Caco-2 (cell line): ENCODE results near the gene FLOT2. TPM values are rescaled to one million over a fixed set of nuclear protein-coding genes. Genes with fewer than 3 reads are reported as not detected.

Experiments
- BruUV-seq: library from RNA; stranded (reverse); fragments of 400-500 nt; replicated peaks from 2 replicates; lab custom pipeline; 2021; lab: Mats Ljungman, UMichigan
- CTCF ChIA-PET: fragments of 300-600 bp; sonication (Branson Sonifier 250); formaldehyde crosslinking; loops from one replicate; lab custom pipeline; 2022; ENCODE audit warnings: antibody characterized with exemption; lab: Charles Lee
- POLR2A ChIA-PET: fragments of 300-600 bp; sonication (Branson Sonifier 250); formaldehyde crosslinking; loops from one replicate; lab custom pipeline; 2022; ENCODE audit warnings: antibody characterized with exemption; lab: Charles Lee
- DNase-seq, 2 experiments: peaks; one replicate each; pipeline versions ENCODE4 v3.0.0 to v3.0.0-alpha.2; 2020 to 2022
- H3K27me3 ChIP-seq: replicated peaks from 2 replicates; pipeline ENCODE4 v1.6.0; 2011; ENCODE audit warnings: low read length; ENCODE audit not compliant: control insufficient read depth, insufficient read depth
- H3K36me3 ChIP-seq: 2 replicates; pipeline ENCODE4 v1.5.1; 2011; ENCODE audit warnings: low read length; ENCODE audit not compliant: control insufficient read depth, insufficient read depth
- H3K4me1 ChIP-seq: fragments of 250-450 bp; sonication (Bioruptor Pico); 2 replicates; pipeline ENCODE4 v1.5.1; 2020; ENCODE audit warnings: mild to moderate bottlenecking
- H3K4me3 ChIP-seq: 2 replicates; pipeline ENCODE4 v1.5.1; 2011; ENCODE audit warnings: low read depth, mild to moderate bottlenecking, control low read depth, low read length
- H3K9me3 ChIP-seq: fragments of 250-450 bp; sonication (Bioruptor Pico); 2 replicates; pipeline ENCODE4 v1.5.1; 2020; ENCODE audit warnings: mild to moderate bottlenecking, moderate library complexity
- H3K27ac Mint-ChIP-seq: one replicate; pipeline ENCODE4 v1.8.0; 2022; ENCODE audit warnings: mixed read lengths; ENCODE audit not compliant: unreplicated experiment
- H3K27me3 Mint-ChIP-seq: one replicate; pipeline ENCODE4 v1.8.0; 2022; ENCODE audit warnings: mixed read lengths; ENCODE audit not compliant: insufficient read depth, unreplicated experiment
- H3K36me3 Mint-ChIP-seq: one replicate; pipeline ENCODE4 v1.8.0; 2022; ENCODE audit warnings: mild to moderate bottlenecking, mixed read lengths; ENCODE audit not compliant: insufficient read depth, unreplicated experiment
- H3K4me1 Mint-ChIP-seq: one replicate; pipeline ENCODE4 v1.8.0; 2022; ENCODE audit warnings: low read depth, mixed read lengths; ENCODE audit not compliant: unreplicated experiment
- H3K4me3 Mint-ChIP-seq: one replicate; pipeline ENCODE4 v1.8.0; 2022; ENCODE audit warnings: mild to moderate bottlenecking, moderate library complexity, mixed read lengths; ENCODE audit not compliant: unreplicated experiment
- H3K9me3 Mint-ChIP-seq: one replicate; pipeline ENCODE4 v1.8.0; 2022; ENCODE audit warnings: mixed read lengths; ENCODE audit not compliant: unreplicated experiment
- CTCF ChIP-seq, 2 experiments: fragments of 200-600 bp in 1 of 2; IDR thresholded peaks; 1 replicate in 1 of 2; 2 replicates in 1 of 2; pipeline versions ENCODE4 v1.5.1 to v1.8.0; 2011 to 2022; ENCODE audit warnings: antibody characterized with exemption in 1 of 2, control low read depth in 1 of 2, inconsistent platforms in 1 of 2, low read depth in 1 of 2, low read length in 1 of 2, mild to moderate bottlenecking in 1 of 2, moderate library complexity in 1 of 2; ENCODE audit not compliant: insufficient read depth in 1 of 2, severe bottlenecking in 1 of 2, unreplicated experiment in 1 of 2
- intact Hi-C: fragments of 100-400 bp; cut with micrococcal nuclease; formaldehyde crosslinking; loops from one replicate; pipeline ENCODE4 v1.10.0; 2022; ENCODE audit not compliant: unreplicated experiment
- total RNA-seq: library from RNA; stranded (reverse); gene quantifications from 2 replicates; pipeline ENCODE4 v1.2.3, GENCODE V29; 2022

Gene FLOT2
- total RNA-seq, 1 experiment from 2014 or later: 189 TPM

GRCh38 chr17:28926366-28926765 is 28.8 kb upstream of the FLOT2 start:
- Histone ChIP-seq H3K36me3 (peaks cover 3% of the 10 kb centered on the region), H3K9me3 (no peaks in the 10 kb centered on the region), H3K4me1 (no peaks in the 10 kb centered on the region), H3K4me3 (no peak overlapping the region), H3K27me3 (no peaks in the 10 kb centered on the region)
- no peaks in the 10 kb centered on the region for H3K4me1 Mint-ChIP-seq
- BruUV-seq: no TSS peak
- no peak overlapping the region for H3K27ac Mint-ChIP-seq
- DNase-seq: no peak
- CTCF ChIA-PET: no interaction called here
- H3K9me3 Mint-ChIP-seq: no peaks in the 10 kb centered on the region
- POLR2A ChIA-PET: no interaction called here
- no peaks in the 10 kb centered on the region for H3K27me3 Mint-ChIP-seq
- no peak overlapping the region for H3K4me3 Mint-ChIP-seq
- intact Hi-C loops: no loop called here
- H3K36me3 Mint-ChIP-seq: peaks cover 37% of the 10 kb centered on the region
- no peak for TF ChIP-seq CTCF (IDR thresholded peaks at IDR 0.05; ENCODE audit: insufficient read depth in 1 of 2, low read depth in 1 of 2, low read length in 1 of 2, severe bottlenecking in 1 of 2, unreplicated experiment in 1 of 2)

GRCh38 chr17:28925912-28926365 is 28.4 kb upstream of the FLOT2 start:
- Mint-ChIP-seq H3K27me3 (no peaks in the 10 kb centered on the region), H3K9me3 (no peaks in the 10 kb centered on the region), H3K4me1 (no peaks in the 10 kb centered on the region), H3K36me3 (peaks cover 40% of the 10 kb centered on the region), H3K27ac (no peak overlapping the region), H3K4me3 (no peak overlapping the region)
- Histone ChIP-seq H3K36me3 (peaks cover 3% of the 10 kb centered on the region), H3K4me1 (no peaks in the 10 kb centered on the region), H3K9me3 (no peaks in the 10 kb centered on the region), H3K4me3 (no peak overlapping the region), H3K27me3 (no peaks in the 10 kb centered on the region)
- intact Hi-C loops: no loop called here
- TF ChIP-seq CTCF (IDR thresholded peaks at IDR 0.05; ENCODE audit: insufficient read depth in 1 of 2, low read depth in 1 of 2, low read length in 1 of 2, severe bottlenecking in 1 of 2, unreplicated experiment in 1 of 2): no peak
- ChIA-PET POLR2A (no interaction called here), CTCF (no interaction called here)
- no peak for DNase-seq
- TSS peak; percentile 23 for BruUV-seq

- no peaks in the 10 kb centered on the region for H3K4me1 Mint-ChIP-seq
- ChIA-PET POLR2A (no interaction called here), CTCF (interaction anchor here (2.1 kb wide), 1 partner anchor 157 kb away, joined by 5 read pairs; no protein-coding TSS in a partner anchor)
- Histone ChIP-seq H3K9me3 (no peaks in the 10 kb centered on the region), H3K36me3 (peaks cover 7% of the 10 kb centered on the region), H3K4me3 (no peak overlapping the region), H3K27me3 (no peaks in the 10 kb centered on the region), H3K4me1 (no peaks in the 10 kb centered on the region)
- no peaks in the 10 kb centered on the region for H3K27me3 Mint-ChIP-seq
- intact Hi-C loops: no loop called here
- no TSS peak for BruUV-seq
- no peaks in the 10 kb centered on the region for H3K9me3 Mint-ChIP-seq
- no peak for DNase-seq
- no peak overlapping the region for H3K4me3 Mint-ChIP-seq
- H3K27ac Mint-ChIP-seq: no peak overlapping the region
- TF ChIP-seq CTCF (IDR thresholded peaks at IDR 0.05; ENCODE audit: insufficient read depth in 1 of 2, low read depth in 1 of 2, low read length in 1 of 2, severe bottlenecking in 1 of 2, unreplicated experiment in 1 of 2): no peak
- peaks cover 90% of the 10 kb centered on the region for H3K36me3 Mint-ChIP-seq
Observed at GRCh38 chr17:28920201-28920600, 22.7 kb upstream of the FLOT2 start.
